K562 (cell line): Measurements from ENCODE around the gene TMEM170A. TPM values are rescaled to one million over a fixed set of nuclear protein-coding genes. Genes with fewer than 3 reads are reported as not detected.
A peak's percentile ranks its signal among the peaks of the same experiment; 100 is the strongest.

Source experiments
- CHAMP1 ChIP-seq: fragments of 450-650 bp; IDR thresholded peaks from 2 replicates; pipeline ENCODE4 v1.6.1; 2016; ENCODE audit warnings: mild to moderate bottlenecking
- HCFC1 ChIP-seq: IDR thresholded peaks from 2 replicates; pipeline ENCODE4 v1.6.1; 2012; ENCODE audit warnings: low read depth, low read length, improper control_type of control experiment
- KDM5B ChIP-seq: fragments of 200-600 bp; sonication (generic); IDR thresholded peaks from 2 replicates; pipeline ENCODE4 v1.6.1; 2012; ENCODE audit warnings: low read depth, mild to moderate bottlenecking, moderate library complexity, low read length, control low read depth, inconsistent platforms; ENCODE audit not compliant: insufficient replicate concordance
- NCOA6 ChIP-seq: fragments of 450-650 bp; IDR thresholded peaks from 2 replicates; pipeline ENCODE4 v1.6.1; 2017; ENCODE audit warnings: mild to moderate bottlenecking
- PHF21A ChIP-seq: fragments of 450-650 bp; IDR thresholded peaks from 2 replicates; pipeline ENCODE4 v1.6.1; 2017; ENCODE audit warnings: low read depth, borderline replicate concordance
- POU5F1 ChIP-seq: fragments of 150-350 bp; IDR thresholded peaks from 2 replicates; pipeline ENCODE4 v1.6.1; 2014; ENCODE audit warnings: borderline replicate concordance, low read length, low read depth, mild to moderate bottlenecking; ENCODE audit not compliant: partially characterized antibody
- RAD51 ChIP-seq: fragments of 450-650 bp; IDR thresholded peaks from 2 replicates; pipeline ENCODE4 v1.7.1; 2016; ENCODE audit warnings: low read depth, mild to moderate bottlenecking, borderline replicate concordance
- SAFB ChIP-seq: fragments of 200-400 bp; formaldehyde crosslinking; IDR thresholded peaks from 2 replicates; pipeline ENCODE4 v1.6.1; 2017; ENCODE audit warnings: low read depth, low read length, borderline replicate concordance
- SMAD1 ChIP-seq: fragments of 150-350 bp; IDR thresholded peaks from 2 replicates; pipeline ENCODE4 v1.6.1; 2014; ENCODE audit warnings: low read length, low read depth; ENCODE audit not compliant: partially characterized antibody
- SRF ChIP-seq, 2 experiments: fragments of 250-450, 450-650 bp in 1 of 2; sonication (Bioruptor Pico) in 1 of 2; sonication (generic) in 1 of 2; formaldehyde crosslinking; IDR thresholded peaks; 2 replicates each; pipeline versions ENCODE4 v1.5.0 to v1.5.1; 2020 to 2022; ENCODE audit warnings: mild to moderate bottlenecking in 1 of 2, missing genetic modification reagents in 1 of 2
- UBTF ChIP-seq, 2 experiments: IDR thresholded peaks; 2 replicates each; pipeline ENCODE4 v1.6.1; 2012; ENCODE audit warnings: improper control_type of control experiment in 2 of 2, low read depth in 2 of 2, low read length in 2 of 2, borderline replicate concordance in 1 of 2
- ZNF318 ChIP-seq, 2 experiments: fragments of 450-650 bp; IDR thresholded peaks; 2 replicates each; pipeline ENCODE4 v1.6.1; 2016; ENCODE audit warnings: mild to moderate bottlenecking in 2 of 2, borderline replicate concordance in 1 of 2, low read depth in 1 of 2, moderate library complexity in 1 of 2
- polyA plus RNA-seq, 8 experiments: library from polyadenylated mRNA; depleted of rRNA in 4 of 8; stranded (reverse) in 5 of 8; unstranded in 3 of 8; fragments of >200 nt; fragmentation: Nextera tagmentation in 2 of 8; fragmentation: Illumina TruSeq in 1 of 8; extraction: Ambion mirVana in 2 of 8; extraction: Trizol in 1 of 8; gene quantifications; 2 replicates each; pipeline versions ENCODE4 v1.2.1 to v1.2.3, GENCODE V29; 2011 to 2014; ENCODE audit warnings: inconsistent platforms in 1 of 8, missing spikeins in 1 of 8
- total RNA-seq, 7 experiments: library from RNA; depleted of rRNA in 6 of 7; stranded (reverse); fragments of >200 nt in 6 of 7; fragmentation: Illumina TruSeq in 2 of 7; extraction: Trizol in 2 of 7; gene quantifications; 2 replicates each; pipeline versions ENCODE4 v1.2.1 to v1.2.3, GENCODE V29; 2011 to 2021; ENCODE audit warnings: low replicate concordance in 1 of 7

The TMEM170A gene
- total and polyA plus RNA-seq, 9 of the 15 experiments (the other 6 are each of a cell fraction or from before 2014, with no cell fraction given): 6.1 to 30.2 (median 15.0) TPM

GRCh38 chr16:75433732-75434413 lies 30.6 kb downstream of the TMEM170A start (continued):
- TF ChIP-seq UBTF (IDR thresholded peaks at IDR 0.05; ENCODE audit: borderline replicate concordance in 1 of 2, low read depth in 2 of 2, low read length in 2 of 2) (peak in 1 of 2 experiments; percentile 58; a peak in 1 of 4 replicates), NCOA6 (peak; percentile 41; the same call in 1 of the 2 replicates), HCFC1 (no peak), ZNF318 (IDR thresholded peaks at IDR 0.05; ENCODE audit: borderline replicate concordance in 1 of 2, low read depth in 1 of 2) (no peak), KDM5B (peak; percentile 67), RAD51 (no peak; the same call in 1 of the 2 replicates), PHF21A (no peak), SAFB (no peak), SMAD1 (no peak), POU5F1 (no peak), SRF (CRISPR knock-in tag; IDR thresholded peaks at IDR 0.05) (no peak), CHAMP1 (no peak)
